NCI-H1436 treated with DMSO at 0.1 percent for 48 hours (cell line): ENCODE measurements around the gene HELB.

Source experiments
- DNase-seq: peaks from one replicate; lab custom pipeline; 2025; lab: John Stamatoyannopoulos, UW

The HELB gene

GRCh38 chr12:66301944-66302826 lies at the start of gene HELB:
Gene HELB (plus strand): TSS chr12:66302493. CDS start chr12:66302604, 111 bp downstream.
- DNase-seq, result peak; percentile 73

GRCh38 chr12:66252771-66253170 lies 49.5 kb upstream of the HELB start:
- DNase-seq, result no peak

GRCh38 chr12:66255737-66256136 lies 46.6 kb upstream of the HELB start:
- no peak for DNase-seq

- no peak for DNase-seq
Observed at GRCh38 chr12:66258011-66258410, 44.3 kb upstream of the HELB start.

GRCh38 chr12:66262737-66263136 lies 39.6 kb upstream of the HELB start:
- DNase-seq, result no peak

GRCh38 chr12:66268562-66268961 lies 33.7 kb upstream of the HELB start:
- no peak for DNase-seq

- no peak for DNase-seq
Observed at GRCh38 chr12:66269142-66269541, 33.2 kb upstream of the HELB start.

GRCh38 chr12:66269757-66270383 lies 32.4 kb upstream of the HELB start:
- DNase-seq, result no peak

- DNase-seq, result no peak
Observed at GRCh38 chr12:66270613-66271012, 31.7 kb upstream of the HELB start.

GRCh38 chr12:66272650-66273049 lies 29.6 kb upstream of the HELB start:
- DNase-seq, result no peak

GRCh38 chr12:66273147-66273546 lies 29.1 kb upstream of the HELB start:
- DNase-seq, result no peak

- DNase-seq, result no peak
Observed at GRCh38 chr12:66275040-66275439, 27.3 kb upstream of the HELB start.

GRCh38 chr12:66279123-66279712 lies 23.1 kb upstream of the HELB start:
- DNase-seq, result no peak

GRCh38 chr12:66280561-66280960 lies 21.7 kb upstream of the HELB start:
- no peak for DNase-seq

GRCh38 chr12:66282244-66282643 lies 20.0 kb upstream of the HELB start:
- no peak for DNase-seq

GRCh38 chr12:66287275-66287674 lies 15.0 kb upstream of the HELB start:
- no peak for DNase-seq

GRCh38 chr12:66288121-66288520 lies 14.2 kb upstream of the HELB start:
- no peak for DNase-seq

- DNase-seq, result no peak
Observed at GRCh38 chr12:66289485-66289884, 12.8 kb upstream of the HELB start.

- no peak for DNase-seq
Observed at GRCh38 chr12:66290716-66291200, 11.5 kb upstream of the HELB start.

GRCh38 chr12:66296176-66296683 lies 6.1 kb upstream of the HELB start:
- peak; percentile 5 for DNase-seq

GRCh38 chr12:66297080-66297479 lies 5.2 kb upstream of the HELB start:
- DNase-seq, result no peak

GRCh38 chr12:66297923-66298322 lies 4.4 kb upstream of the HELB start:
- no peak for DNase-seq

GRCh38 chr12:66302827-66303169 lies 505 bp downstream of the HELB start:
- no peak for DNase-seq
